ENCODE measurements around the gene ELF4. TPM values are rescaled to one million over a fixed set of nuclear protein-coding genes. Genes with fewer than 3 reads are reported as not detected.

Gene ELF4
- total and polyA plus RNA-seq, 7 donors: 0.55 to 2.9 (median 1.5) TPM

GRCh38 chrX:130039847-130040246, 70.5 kb downstream of the ELF4 start:
- Histone ChIP-seq H3K9me3 (no peaks in the 10 kb centered on the region), H3K27me3 (ENCODE audit: insufficient read depth in 3 of 3, low read length in 2 of 3) (no peaks in the 10 kb centered on the region), H3K27ac (no peak overlapping the region), H3K4me1 (no peaks in the 10 kb centered on the region), H3K4me3 (no peak overlapping the region), H3K36me3 (ENCODE audit: insufficient read depth in 1 of 2, low read depth in 1 of 2) (peaks cover 0 to 69% of the 10 kb centered on the region in 2 donors)
- intact Hi-C loops (cut with DNase I): no loop called here
- ATAC-seq: peak in 1 of 4 donors; percentile 21
- no peak for TF ChIP-seq CTCF (IDR thresholded peaks at IDR 0.05)
- WGBS, 3 donors: 55 to 83% (median 66%) methylated on average over 2 of the region's 2 CpGs
- no peak for DNase-seq

DNA sequence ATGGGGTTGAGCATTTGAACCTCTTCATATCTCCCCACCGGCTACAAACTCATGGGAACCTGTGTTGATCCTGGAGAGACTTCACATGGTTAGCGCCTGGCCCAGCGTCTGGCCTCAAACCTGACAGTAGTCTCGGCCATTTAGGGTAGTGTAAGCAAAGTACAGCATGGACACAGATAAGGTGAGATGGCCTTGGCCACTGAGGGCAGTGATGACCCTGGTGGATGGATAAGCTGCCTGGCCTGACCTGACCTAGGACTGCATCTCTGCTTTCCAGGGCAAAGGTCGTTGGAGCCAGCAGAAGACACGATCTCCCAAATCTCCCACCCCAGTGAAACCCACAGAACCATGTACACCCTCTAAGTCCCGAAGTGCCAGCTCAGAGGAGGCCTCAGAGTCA, 76.1 kb downstream of the ELF4 start:
- no peaks in the 10 kb centered on the region for H3K27me3 ChIP-seq (ENCODE audit: insufficient read depth in 3 of 3, low read length in 2 of 3)
- peaks cover 0 to 65% of the 10 kb centered on the region in 2 donors for H3K36me3 ChIP-seq (ENCODE audit: insufficient read depth in 1 of 2, low read depth in 1 of 2)
- 68 to 91% (median 88%) methylated on average over 7 of the region's 7 CpGs for WGBS, 3 donors
- no peak overlapping the region for H3K27ac ChIP-seq
- TF ChIP-seq CTCF (IDR thresholded peaks at IDR 0.05): no peak
- DNase-seq (no peak), ATAC-seq (no peak)
- no peaks in the 10 kb centered on the region for H3K4me1 ChIP-seq
- no peaks in the 10 kb centered on the region for H3K9me3 ChIP-seq
- H3K4me3 ChIP-seq: no peak overlapping the region
- intact Hi-C loops (cut with DNase I): no loop called here

DNA sequence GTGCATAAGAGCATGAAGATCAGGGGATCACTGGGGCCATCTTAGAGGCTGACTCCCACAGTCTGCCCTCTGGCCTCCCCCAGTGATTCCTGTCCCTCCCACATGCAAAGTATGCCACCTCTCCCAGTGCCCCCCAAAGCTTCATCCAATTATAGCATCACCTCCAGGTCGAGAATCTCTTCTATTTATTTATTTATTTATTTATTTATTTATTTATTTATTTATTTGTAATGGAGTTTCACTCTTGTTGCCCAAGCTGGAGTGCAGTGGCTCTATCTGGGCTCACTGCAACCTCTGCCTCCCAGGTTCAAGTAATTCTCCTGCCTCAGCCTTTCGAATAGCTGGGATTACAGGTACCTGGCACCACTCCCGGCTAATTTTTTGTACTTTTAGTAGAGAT, 77.7 kb downstream of the ELF4 start:
- ATAC-seq (no peak), DNase-seq (no peak)
- 68 to 98% (median 85%) methylated on average over 3 of the region's 3 CpGs for WGBS, 3 donors
- H3K9me3 ChIP-seq: no peaks in the 10 kb centered on the region
- no peaks in the 10 kb centered on the region for H3K27me3 ChIP-seq (ENCODE audit: insufficient read depth in 3 of 3, low read length in 2 of 3)
- H3K4me1 ChIP-seq: no peaks in the 10 kb centered on the region
- intact Hi-C loops (cut with DNase I): no loop called here
- no peak for TF ChIP-seq CTCF (IDR thresholded peaks at IDR 0.05)
- H3K36me3 ChIP-seq (ENCODE audit: insufficient read depth in 1 of 2, low read depth in 1 of 2): peaks cover 0 to 63% of the 10 kb centered on the region in 2 donors
- H3K27ac ChIP-seq: no peak overlapping the region
- H3K4me3 ChIP-seq: no peak overlapping the region

- Histone ChIP-seq H3K36me3 (ENCODE audit: insufficient read depth in 1 of 2, low read depth in 1 of 2) (peaks cover 0 to 62% of the 10 kb centered on the region in 2 donors), H3K4me3 (no peak overlapping the region), H3K4me1 (no peaks in the 10 kb centered on the region), H3K27me3 (ENCODE audit: insufficient read depth in 3 of 3, low read length in 2 of 3) (no peaks in the 10 kb centered on the region), H3K27ac (no peak overlapping the region), H3K9me3 (no peaks in the 10 kb centered on the region)
- TF ChIP-seq CTCF (IDR thresholded peaks at IDR 0.05): no peak
- intact Hi-C loops (cut with DNase I): no loop called here
- DNase-seq (no peak), ATAC-seq (no peak)
- WGBS, 3 donors: 69 to 83% (median 78%) methylated on average over 1 to 4 of the region's 4 CpGs
Observed at GRCh38 chrX:130030826-130031225, 79.5 kb downstream of the ELF4 start.

- Histone ChIP-seq H3K4me3 (no peak overlapping the region), H3K27ac (no peak overlapping the region), H3K36me3 (ENCODE audit: insufficient read depth in 1 of 2, low read depth in 1 of 2) (peaks cover 0 to 59% of the 10 kb centered on the region in 2 donors), H3K9me3 (no peaks in the 10 kb centered on the region), H3K27me3 (ENCODE audit: insufficient read depth in 3 of 3, low read length in 2 of 3) (no peaks in the 10 kb centered on the region), H3K4me1 (no peaks in the 10 kb centered on the region)
- intact Hi-C loops (cut with DNase I): loop anchor here in 1 of 2 donors (5.0 kb wide), 1 partner anchor 101 kb away; no protein-coding TSS in a partner anchor
- peak; percentile 74 for TF ChIP-seq CTCF (IDR thresholded peaks at IDR 0.05)
- WGBS, 3 donors: 54 to 69% (median 60%) methylated on average over 5 of the region's 5 CpGs
- peak in 2 of 4 donors; percentile 58 to 67 for ATAC-seq
- DNase-seq: peak; percentile 44 to 77
Observed at GRCh38 chrX:130028196-130028595, 82.1 kb downstream of the ELF4 start.

Data from psoas muscle (tissue), 8 donors.